ENCODE data around the gene REN.

Gene REN

GRCh38 chr1:204108312-204109141, 57.6 kb downstream of the REN start:
- no peak for DNase-seq (ENCODE audit: low read depth in 2 of 2)

- no peak for DNase-seq (ENCODE audit: low read depth in 2 of 2)
These were observed 58.2 kb downstream of the REN start for GRCh38 chr1:204107892-204108291.

DNA sequence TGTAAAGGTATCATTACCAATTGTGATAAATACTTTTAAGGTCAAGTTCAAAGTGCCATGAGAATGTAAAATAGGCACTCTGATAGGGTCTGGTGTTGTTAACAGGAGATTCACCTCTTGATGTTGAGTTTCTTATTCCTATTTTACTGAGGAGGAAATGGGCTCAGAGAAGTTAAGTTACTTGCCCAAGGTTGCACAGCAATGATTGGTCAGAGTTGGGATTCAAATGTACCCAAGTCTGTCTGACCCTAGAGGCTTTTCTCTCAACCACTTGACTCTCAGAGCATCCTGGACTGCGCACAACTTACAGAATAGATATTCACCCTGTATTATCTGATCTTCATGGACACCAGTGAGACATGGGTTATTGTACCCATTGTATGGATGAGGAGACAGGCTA, 59.3 kb downstream of the REN start:
- no peak for DNase-seq (ENCODE audit: low read depth in 2 of 2)

DNA sequence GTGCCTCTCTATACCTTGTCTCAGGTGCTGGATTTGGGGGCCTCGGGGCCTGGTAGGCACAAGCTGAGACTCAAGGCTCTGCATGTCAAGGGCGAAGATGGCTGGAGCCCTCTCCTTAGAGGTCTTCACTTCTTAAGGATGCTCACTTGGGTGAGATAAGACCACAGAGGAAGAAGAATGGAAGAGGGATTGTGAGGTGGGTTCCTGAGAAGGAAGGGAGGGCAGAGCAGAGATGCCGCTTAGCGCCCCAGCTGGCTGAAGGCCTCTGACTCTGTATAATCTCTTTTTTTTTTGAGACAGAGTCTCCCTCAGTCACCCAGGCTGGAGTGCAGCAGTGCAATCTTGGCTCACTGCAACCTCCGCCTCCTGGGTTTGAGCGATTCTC, 61.0 kb downstream of the REN start:
- DNase-seq (ENCODE audit: low read depth in 2 of 2) = no peak
